Thyroid gland (tissue), 4 donors: ENCODE results near the gene BTNL8.

Experiments used
- CTCF ChIP-seq, 6 experiments: fragments of 200-600 bp in 3 of 6; fragments of 450-650 bp in 3 of 6; sonication (generic) in 3 of 6; IDR thresholded peaks; one replicate each; pipeline ENCODE4 v1.5.1; 2016 to 2019; ENCODE audit warnings: antibody characterized with exemption in 6 of 6, mild to moderate bottlenecking in 2 of 6, inconsistent platforms in 1 of 6, moderate library complexity in 1 of 6
- POLR2A ChIP-seq, 2 donors: fragments of 450-650 bp; IDR thresholded peaks; one replicate each; pipeline ENCODE4 v1.6.1; 2017; ENCODE audit warnings: antibody characterized with exemption in 2 of 2, mild to moderate bottlenecking in 2 of 2, moderate library complexity in 1 of 2

- TF ChIP-seq CTCF (IDR thresholded peaks at IDR 0.05) (no peak), POLR2A (IDR thresholded peaks at IDR 0.05) (no peak)
Observed at GRCh38 chr5:180990882-180991242, 91.9 kb downstream of the BTNL8 start.
